HG03457 (cell line): ENCODE data around the gene RGS3.
"Not testable (repeated sequence)": the region's sequence is repeated elsewhere in the genome, so short reads cannot be mapped to it uniquely, and the experiment has no call there.

Source experiments
- ATAC-seq: cut with Tn5 transposase; IDR thresholded peaks from one replicate; pipeline ENCODE4 v1.9.1; 2021; ENCODE audit warnings: moderate number of reproducible peaks; ENCODE audit not compliant: unreplicated experiment

Gene RGS3

GRCh38 chr9:113463418-113464285 is at the start of gene RGS3:
Gene RGS3, plus strand, starts transcription at chr9:113463727. Its CDS starts 76 bp downstream, at chr9:113463803.
- ATAC-seq = no peak

DNA sequence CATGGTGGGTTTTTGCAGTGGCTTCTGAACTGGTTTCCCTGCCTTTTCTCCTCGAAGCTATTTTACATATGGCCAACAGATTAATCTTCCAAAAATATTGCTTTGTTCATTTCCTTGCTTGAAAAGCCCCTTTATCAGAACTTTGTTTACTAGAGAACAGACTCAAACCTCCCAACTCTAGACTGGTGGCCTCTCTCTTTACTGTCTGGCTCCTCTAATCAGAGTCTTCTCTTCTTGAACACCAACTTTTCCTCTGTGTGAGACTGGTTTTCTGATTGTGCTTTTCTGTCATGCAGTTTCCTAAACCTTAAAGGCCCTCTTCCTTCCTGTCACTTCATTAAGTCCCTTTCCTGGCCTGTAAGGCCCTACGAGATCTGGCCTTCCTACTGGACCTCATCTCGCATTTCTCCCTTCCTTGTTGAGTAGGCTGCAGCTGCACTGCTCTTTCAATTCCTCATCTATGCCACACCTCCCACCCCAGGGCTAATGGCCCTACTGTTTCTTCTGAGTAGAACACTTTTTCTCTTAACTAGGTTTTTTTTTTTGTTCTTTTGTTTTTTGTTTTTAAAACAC is 47.3 kb upstream of the RGS3 start:
- ATAC-seq = no peak

GRCh38 chr9:113417370-113417769 is 46.2 kb upstream of the RGS3 start:
- no peak for ATAC-seq

- ATAC-seq = no peak
Observed at GRCh38 chr9:113421726-113422125, 41.8 kb upstream of the RGS3 start.

- no peak for ATAC-seq
Observed at GRCh38 chr9:113425072-113425471, 38.5 kb upstream of the RGS3 start.

DNA sequence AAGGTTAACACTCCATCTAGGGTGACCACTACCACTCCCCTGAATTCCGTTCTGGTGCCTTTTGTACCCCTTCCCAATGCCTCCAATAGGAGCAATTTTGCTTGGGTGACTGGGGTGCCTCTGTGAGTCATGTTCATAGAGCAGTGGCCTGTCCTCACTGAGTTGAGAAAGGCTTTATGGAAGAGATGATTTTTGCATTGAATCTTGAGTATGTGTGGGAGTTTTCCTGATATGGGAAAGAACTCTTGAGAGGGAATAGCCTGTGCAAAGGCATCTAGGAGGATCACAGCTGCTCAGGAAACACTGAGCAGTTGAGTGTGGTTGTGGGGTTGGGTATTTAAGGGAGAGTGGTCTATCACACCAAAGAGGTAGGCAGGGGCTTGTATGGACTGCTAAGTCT is 36.8 kb upstream of the RGS3 start:
- no peak for ATAC-seq

- ATAC-seq = no peak
Observed at GRCh38 chr9:113427629-113428028, 35.9 kb upstream of the RGS3 start.

GRCh38 chr9:113428062-113428615 is 35.4 kb upstream of the RGS3 start:
- ATAC-seq = no peak

DNA sequence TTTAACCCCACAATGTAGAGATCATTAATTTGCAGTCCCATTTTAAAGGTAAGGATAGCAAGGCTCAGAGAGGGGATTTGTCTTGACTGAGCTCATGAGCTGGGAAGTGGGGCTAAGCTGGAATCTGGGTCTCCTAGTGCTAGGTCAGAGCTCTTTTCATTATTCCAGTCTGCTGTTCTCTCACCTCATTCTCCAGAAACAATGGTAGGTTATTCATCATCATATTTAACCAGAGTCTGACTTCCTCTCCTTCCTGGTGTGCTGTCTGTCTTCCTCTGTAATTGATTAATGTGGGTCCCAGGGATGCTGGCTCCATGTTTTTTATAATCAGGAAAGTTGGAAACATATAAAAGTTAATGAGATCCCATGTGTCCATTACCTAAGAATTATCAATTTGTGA is 32.3 kb upstream of the RGS3 start:
- ATAC-seq = no peak

- no peak for ATAC-seq
Observed at GRCh38 chr9:113436728-113437515, 26.6 kb upstream of the RGS3 start.

GRCh38 chr9:113437716-113438115 is 25.8 kb upstream of the RGS3 start:
- ATAC-seq = not testable (repeated sequence)

DNA sequence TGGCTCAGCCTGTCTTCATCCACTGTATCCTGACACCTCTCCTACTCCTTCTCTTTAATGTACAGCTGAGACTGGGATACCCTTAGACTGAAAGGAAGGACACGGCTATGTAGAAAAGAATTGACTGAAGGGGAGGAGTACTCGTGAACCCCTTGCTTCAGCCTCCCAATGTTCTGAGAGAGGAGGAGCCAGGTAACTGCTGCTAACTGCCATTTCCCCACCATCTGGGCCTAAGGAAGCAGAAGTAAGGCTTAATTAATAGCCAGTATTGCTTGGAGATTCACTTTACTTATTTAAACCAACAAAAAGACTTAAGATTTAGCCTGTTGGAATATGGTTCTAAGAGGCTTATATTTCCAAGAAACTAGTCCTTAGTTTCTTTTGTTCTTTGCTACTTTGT is 18.8 kb upstream of the RGS3 start:
- ATAC-seq = no peak

- no peak for ATAC-seq
Observed at GRCh38 chr9:113446323-113446740, 17.2 kb upstream of the RGS3 start.

GRCh38 chr9:113449376-113449775 is 14.2 kb upstream of the RGS3 start:
- ATAC-seq = no peak

DNA sequence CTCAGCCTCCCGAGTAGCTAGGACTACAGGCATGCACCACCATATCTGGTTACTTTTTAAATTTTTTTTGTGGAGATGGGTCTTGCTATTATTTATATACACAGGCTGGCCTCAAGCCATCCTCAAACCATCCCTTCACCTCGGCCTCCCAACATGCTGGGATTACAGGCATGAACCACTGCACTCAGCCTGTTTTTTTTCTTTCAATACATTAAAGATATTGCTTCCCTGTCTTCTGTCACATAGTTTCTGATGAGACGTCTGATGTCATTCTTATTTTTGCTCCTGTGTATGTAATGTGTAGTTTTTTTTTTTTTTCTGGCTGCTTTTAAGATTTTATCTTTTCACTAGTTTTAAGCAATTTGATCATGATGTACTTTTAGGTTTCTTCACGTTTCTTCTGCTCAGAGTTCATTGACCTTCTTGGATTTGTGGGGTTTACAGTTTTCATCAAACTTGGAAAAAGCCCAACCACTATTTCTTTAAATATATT is 11.4 kb upstream of the RGS3 start:
- no peak for ATAC-seq

GRCh38 chr9:113454914-113455761 is 8.4 kb upstream of the RGS3 start:
- ATAC-seq = no peak

GRCh38 chr9:113456235-113456634 is 7.3 kb upstream of the RGS3 start:
- no peak for ATAC-seq

DNA sequence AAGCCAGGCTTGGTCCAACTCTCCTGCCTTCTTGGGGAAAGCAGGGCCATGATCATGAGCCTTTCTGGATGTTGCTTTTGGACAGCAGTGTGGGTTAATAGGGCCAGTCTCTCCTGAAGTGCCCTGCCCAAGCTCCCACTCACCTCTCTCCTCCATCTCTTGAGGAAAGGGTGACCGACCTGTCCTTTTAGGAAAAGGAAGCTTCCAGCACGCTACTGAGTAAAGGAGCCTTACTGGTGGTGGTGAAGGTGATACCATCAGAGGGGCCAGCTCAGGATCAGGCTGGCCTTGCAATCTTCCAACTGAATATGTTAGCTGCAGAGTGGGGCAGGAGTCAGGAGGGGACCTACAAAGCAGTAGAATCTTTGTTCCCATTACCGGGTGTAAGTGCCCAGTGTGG is 2.2 kb upstream of the RGS3 start:
- ATAC-seq = no peak

DNA sequence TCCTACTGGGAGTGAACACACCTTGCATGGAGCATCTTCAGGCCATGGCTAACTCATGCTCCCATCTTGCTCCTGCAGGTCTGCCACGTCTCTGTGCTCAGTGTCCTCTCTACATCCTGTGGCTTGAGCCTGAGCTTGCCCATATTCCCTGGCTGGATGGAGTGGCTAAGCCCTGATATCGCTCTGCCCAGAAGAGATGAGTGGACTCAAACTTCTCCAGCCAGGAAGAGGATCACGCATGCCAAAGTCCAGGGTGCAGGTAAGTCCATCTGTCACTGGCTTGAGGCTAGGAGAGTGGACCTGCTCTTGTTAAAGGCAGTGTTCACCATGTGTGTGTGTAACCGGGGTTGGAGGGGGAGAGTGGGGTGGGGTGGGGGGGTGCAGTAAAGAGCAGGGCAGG is 1.6 kb upstream of the RGS3 start:
- ATAC-seq = no peak

DNA sequence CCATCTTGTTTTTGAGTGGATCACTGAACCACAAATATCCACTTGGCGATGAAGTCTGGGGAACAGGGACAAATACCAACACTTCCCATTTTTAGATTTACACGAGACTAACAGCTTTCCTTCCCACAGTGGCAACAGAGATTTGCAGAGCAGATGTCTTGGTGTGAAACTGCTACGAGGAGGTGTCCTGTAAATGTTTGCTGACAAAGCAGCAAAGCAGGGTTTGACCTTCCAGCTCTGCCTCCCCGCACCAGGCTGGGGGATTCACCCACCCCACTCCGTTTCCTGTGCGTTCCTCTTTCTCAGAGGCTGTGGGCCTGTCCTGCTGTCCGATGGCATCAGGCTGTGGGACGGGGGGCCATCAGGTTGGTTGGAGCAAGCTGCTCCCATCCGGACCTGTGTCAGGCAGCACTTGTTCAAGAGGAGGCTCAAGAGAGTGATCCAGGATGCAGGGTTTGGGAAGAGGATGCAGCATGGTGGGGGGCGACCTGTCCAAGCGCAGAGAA is 693 bp upstream of the RGS3 start:
- ATAC-seq = no peak
